ENCODE measurements around the gene GALNS.

GRCh38 chr16:88831838-88832237 is 24.9 kb downstream of the GALNS start:
- TF ChIP-seq CTCF (conservative IDR thresholded peaks at IDR 0.05) (no peak; the same call in 1 of the 2 replicates), EZH2 (IDR thresholded peaks at IDR 0.05; ENCODE audit: low read depth) (no peak)
